GM18951 (cell line): ENCODE measurements around the gene LRRN3.

Experiments used
- POLR2A ChIP-seq: IDR thresholded peaks from 4 replicates; pipeline ENCODE4 v1.6.1; 2011; ENCODE audit warnings: mild to moderate bottlenecking; ENCODE audit not compliant: insufficient read length, insufficient read depth; ENCODE audit errors: extremely low read depth
- in situ Hi-C: fragments of 300-500 bp; cut with MboI; formaldehyde crosslinking; loops from one replicate; pipeline ENCODE4 v1.12.0; 2022; ENCODE audit warnings: low sequenced_read_pairs, mixed read lengths, inconsistent platforms; ENCODE audit not compliant: unreplicated experiment

The LRRN3 gene

DNA sequence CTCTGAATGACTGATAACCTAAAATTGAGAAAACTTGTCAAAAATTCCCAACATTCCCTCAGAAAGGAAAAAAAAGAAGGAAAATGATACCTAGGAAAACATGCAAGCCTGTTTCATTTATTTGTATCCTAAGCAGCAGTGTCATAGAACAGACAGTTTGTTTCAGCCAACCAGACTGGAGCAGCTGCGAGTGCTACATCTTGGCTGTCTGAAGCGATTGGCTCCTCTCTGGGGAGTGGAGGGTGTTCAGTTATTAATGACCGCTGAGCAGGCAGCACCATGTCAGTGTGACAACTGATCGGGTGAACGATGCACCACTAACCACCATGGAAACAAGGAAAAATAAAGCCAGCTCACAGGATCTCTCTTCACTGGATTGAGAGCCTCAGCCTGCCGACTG lies at the start of gene LRRN3:
Gene LRRN3, plus strand, starts transcription at position 282 of the 400 bp plus-strand sequence. CDS start 31,646 bp downstream, outside the sequence.
- TF ChIP-seq POLR2A = no peak
- in situ Hi-C loops = loop anchor here (25.0 kb wide), 1 partner anchor 646 kb away; no protein-coding TSS in a partner anchor

DNA sequence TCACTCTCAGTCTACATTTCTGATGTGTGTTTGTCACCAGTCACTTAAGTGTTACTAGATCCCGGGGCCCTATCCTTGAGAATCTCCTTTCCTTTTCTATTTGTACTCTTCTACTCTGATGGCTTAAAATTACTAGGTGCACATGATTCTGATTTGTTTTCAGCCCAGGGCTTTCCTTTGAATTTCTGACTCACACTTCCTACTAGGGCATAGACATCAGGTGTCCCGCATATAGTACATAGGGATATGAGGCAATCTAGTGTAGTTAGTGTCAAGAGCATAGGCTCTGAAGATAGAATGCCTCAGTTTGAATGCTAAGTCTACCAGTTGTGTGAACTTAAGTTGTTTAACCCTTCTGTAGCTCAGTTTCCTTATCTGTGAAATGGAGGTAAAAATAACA lies 49.4 kb upstream of the LRRN3 start:
- no peak for TF ChIP-seq POLR2A
- in situ Hi-C loops = no loop called here

DNA sequence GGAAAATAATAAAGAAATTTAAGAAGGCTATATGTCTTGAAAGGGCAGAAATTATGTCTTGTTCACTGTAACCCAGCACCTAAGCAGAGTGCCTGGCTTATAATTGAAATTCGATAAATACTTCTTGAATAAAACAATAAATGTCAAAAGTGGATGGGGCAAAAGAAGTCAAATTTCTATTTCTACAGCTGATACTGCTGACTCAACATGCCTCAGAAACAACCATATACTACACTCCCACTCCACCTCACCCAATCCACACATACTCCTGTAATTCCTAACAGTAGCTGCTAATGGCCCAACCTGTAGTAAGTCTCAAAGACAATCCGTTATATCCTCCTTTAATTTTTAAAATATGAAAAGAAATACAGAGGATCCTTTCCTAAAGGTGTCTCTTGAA lies 48.1 kb upstream of the LRRN3 start:
- TF ChIP-seq POLR2A = no peak
- in situ Hi-C loops = no loop called here

DNA sequence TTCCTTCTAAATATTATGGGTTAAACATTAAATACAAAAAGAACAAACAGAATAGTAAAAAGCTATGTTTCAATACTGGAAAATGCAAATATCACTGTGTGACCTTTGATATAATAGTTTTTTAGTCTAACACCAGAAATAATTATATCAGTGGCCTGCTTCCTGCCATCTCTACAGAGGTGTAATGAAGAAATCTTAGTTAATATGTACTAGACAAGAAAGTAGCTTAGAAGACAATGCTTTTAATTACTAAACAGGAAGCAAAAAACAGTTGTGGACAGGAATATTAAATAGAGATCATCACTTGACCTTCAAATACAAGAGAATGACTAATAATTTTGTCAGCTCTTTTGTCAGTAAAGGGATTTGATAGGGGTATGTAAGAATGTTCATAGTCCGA lies 47.4 kb upstream of the LRRN3 start:
- TF ChIP-seq POLR2A = no peak
- in situ Hi-C loops = no loop called here

DNA sequence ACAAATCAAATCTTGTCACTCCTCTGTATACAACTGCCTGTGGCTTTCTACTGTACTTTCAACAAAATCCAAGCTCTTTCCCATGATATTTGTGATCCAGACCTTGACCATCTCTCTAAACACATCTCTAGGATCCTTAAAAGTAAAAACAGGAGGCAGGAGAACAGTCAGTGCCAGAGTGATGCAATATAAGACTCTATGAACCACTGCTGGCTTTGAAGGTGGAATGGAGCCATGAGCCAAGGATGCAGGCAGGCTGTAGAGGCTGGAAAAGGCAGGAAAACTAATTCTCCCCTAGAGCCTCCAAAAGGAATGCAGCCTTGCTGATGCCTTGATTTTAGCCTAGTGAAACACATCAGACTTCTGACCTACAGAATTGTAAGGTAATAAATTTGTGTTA lies 45.5 kb upstream of the LRRN3 start:
- TF ChIP-seq POLR2A = no peak
- in situ Hi-C loops = no loop called here

DNA sequence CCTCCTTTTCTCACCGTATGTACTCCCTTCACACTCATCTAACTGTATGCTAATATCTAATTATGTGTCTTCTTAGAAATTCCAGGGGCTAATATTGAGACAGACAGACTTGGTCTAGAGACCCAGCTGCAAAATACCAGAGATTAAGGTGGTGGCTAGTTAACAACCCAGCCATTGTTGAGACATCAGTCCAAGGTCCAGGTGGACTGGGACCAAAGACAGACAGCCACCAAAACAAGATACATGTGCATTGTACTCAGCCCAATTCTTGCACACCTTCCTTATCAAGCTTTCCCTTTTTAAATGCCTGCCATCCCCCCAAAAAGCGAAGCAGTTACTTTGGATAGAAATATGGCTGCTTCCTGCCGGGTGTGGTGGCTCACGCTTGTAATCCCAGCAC lies 43.3 kb upstream of the LRRN3 start:
- TF ChIP-seq POLR2A = no peak
- in situ Hi-C loops = no loop called here

DNA sequence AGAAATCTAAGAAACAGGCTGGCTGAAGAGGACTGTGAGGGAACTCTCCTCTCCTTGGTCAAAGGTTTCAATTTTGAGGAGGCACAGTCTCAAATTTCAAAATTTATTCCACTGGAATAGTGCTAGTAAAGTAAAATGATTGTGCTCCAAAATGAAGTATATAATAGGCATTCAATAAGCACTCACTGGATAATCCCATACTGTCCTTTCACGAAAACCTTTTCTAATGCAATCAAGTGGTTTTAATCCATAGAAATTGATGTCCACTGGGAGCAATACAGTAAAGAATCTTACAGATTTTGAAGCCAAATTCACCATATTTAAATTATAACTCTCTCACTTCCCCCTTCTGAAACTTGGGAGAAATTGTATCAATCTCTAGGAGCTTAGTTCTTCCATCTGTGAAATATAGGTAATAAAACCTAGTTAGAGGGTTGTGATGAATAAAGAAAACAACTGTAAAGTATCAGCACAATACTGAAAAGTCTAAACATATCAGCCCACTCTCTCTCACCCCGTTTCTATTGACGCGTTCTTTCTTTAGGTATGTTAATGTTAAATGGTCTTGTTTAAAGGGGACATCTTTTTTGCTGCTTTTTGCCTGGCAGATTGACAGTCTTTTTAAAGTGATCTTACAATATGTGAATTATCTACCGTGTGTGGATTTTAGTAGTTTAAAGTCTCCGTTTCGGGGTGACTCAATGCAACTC lies 40.8 kb upstream of the LRRN3 start:
- TF ChIP-seq POLR2A = no peak
- in situ Hi-C loops = no loop called here

DNA sequence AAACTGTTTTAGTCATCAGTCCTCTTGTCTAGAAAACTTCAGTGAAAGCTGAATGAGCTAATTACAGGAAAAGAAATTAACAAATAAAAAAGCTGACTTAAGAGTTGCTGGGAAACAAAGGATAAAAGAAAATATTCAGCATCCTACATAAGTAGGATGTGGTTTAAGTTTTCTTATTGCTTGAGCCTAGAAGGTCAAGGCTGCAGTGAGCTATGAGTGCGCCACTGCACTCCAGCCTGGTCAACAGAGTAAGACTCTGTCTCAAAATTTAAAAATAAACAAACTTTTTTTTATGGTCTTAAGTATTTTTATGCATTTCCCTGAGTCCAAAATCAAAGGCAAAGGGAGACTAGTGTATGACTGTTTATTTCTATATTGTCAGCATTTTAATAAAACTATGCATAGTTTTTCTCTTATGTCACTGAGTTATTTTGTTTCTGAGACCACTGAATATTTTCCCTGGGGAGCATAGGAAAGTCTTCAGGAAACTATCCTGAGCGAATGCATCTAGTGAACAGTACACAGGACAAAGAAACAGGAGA lies 40.0 kb upstream of the LRRN3 start:
- no peak for TF ChIP-seq POLR2A
- in situ Hi-C loops = no loop called here

DNA sequence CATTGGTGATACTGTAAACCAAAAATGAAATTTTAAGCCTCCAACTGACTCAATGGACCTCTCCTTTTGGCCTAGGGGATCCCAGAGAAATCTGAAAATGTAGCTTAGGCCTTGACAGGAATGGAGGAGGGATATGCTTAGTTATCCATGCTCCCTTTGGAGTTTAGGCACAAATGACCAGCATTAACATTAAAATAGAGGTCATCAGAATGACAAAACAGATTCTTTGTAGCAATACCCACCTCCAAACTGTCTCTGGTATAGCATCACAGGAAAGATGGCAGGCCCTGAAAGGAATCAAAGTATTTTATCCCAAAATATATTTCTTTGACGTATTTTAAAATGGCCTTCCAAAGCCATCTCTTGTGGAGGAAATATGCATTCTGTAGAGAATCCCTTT lies 39.1 kb upstream of the LRRN3 start:
- TF ChIP-seq POLR2A = no peak
- in situ Hi-C loops = no loop called here

DNA sequence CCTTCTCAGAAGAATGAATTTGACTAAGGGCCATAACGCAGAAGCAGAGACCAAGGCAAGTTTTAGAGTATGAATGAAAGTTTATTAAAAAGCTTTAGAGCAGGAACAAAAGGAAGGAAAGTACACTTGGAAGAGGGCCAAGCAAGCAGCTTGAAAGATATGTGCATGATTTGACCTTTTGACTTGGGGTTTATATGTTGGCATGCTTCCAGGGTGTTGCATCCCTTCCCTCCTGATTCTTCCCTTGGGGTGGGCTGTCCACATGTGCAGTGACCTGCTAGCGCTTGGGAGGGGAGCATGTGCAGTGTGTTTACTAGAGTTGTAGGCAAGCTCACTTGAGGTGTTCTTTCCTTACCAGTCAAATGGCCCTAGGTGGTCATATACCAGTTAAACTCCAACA lies 37.9 kb upstream of the LRRN3 start:
- in situ Hi-C loops = no loop called here

DNA sequence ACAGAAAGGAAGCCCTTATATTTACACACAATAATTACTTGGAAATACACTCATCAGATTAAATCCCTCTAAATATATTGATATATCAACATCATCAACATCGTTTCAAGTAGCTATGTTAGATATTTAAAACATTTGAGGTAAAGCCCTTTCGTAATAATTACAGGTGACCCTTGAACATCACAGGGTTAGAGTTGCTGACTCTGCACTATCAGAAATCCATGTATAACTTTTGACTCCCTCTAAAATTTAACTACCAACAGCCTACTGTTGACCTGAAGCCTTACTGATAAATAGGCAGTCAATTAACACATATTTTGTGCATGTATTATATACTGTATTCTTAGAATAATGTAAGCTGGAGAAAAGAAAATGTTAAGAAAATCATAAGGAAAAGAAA lies 34.6 kb upstream of the LRRN3 start:
- TF ChIP-seq POLR2A = no peak
- in situ Hi-C loops = no loop called here

More for the DNA sequence above, 37.9 kb upstream of the LRRN3 start:
- TF ChIP-seq POLR2A = no peak

DNA sequence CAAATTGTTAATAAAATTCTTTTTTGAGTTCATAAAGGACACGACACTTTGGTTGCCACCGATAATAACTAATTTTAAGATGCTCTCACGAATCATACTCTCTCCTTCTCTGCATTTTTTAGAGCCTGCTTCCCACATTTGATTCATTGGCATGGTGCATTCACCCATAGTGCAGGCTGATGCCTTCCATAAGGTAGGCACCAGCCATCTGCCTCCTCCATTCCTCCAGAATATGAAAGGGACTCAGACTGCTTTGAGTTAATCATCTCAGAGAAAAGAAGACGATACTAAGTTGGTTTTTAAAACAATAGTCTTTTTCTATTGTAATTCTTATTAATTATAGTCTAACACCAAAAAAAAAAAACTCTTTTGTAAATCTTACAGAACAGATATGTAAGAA lies 33.9 kb upstream of the LRRN3 start:
- in situ Hi-C loops = no loop called here
- no peak for TF ChIP-seq POLR2A

DNA sequence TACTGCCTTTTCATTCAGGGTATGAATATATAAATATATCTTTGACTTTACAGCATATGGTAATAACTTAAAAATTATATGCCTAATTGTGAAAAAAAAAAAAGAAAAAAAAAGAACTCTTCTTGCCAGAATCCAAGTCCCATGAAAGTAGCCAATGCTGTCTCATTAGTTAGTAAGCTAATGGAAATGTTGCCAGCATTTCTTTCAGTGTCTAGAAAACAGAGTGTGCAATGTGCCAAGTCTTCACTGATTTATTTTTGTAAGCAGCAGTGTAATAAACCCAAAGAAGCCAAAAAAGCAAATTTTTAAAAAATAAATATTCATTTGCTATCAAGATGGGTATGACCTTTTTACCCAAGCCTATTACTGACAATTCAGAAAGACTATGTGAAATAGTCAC lies 31.1 kb upstream of the LRRN3 start:
- in situ Hi-C loops = no loop called here
- no peak for TF ChIP-seq POLR2A

DNA sequence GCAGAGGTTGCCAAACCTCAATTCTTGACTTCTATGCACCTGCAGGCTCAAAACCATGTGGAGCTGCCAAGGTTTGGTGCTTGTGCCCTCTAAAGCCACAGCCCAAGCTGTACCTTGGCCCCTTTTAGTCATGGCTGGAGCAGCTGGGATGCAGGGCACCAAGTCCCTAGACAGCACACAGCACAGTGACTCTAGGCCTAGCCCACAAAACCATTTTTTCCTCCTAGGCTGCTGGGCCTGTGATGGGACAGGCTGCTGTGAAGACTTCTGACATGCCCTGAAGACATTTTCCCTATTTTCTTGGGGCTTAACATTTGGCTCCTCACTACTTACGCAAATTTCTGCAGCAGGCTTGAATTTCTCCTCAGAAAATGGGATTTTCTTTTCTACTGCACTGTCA lies 27.8 kb upstream of the LRRN3 start:
- in situ Hi-C loops = no loop called here
- TF ChIP-seq POLR2A = no peak

DNA sequence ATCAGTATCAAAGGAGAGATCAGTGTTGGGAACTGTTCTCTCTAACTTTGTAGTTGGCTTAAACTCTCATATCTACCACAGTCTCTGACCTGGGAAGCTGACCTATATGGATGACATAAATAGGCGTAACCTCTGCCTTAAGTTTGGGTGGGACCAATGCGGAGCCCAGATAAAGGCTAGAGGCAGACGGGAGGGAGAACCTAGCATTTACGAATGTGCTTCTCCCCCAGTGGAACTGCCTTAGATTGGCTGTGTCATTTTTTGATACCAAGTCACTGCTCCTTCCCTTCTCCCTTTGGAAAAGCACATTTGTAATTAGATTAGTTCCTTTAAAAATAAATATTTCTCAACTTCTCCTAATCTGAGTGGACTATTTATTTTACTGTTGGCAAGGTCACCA lies 23.7 kb upstream of the LRRN3 start:
- no peak for TF ChIP-seq POLR2A
- in situ Hi-C loops = no loop called here

DNA sequence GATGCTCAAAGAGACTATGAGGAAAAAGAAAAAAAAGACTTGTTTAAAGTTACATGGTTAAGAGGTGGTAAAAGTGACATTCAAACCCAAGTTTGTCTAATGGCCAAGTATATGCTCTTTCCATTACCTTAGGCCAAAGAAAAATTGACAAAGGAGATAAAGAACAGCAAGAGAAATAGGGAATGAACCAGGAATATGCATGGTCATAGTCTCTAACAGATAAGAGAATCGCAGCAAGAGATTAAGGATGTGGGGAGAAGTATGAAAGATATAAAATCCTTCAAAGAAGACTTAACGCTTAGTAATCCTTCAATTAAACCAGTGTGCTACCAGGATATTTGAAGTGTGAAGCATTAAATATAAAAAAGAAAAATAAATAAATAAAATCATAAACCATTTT lies 23.2 kb upstream of the LRRN3 start:
- in situ Hi-C loops = no loop called here
- no peak for TF ChIP-seq POLR2A
